ENCODE measurements around the gene FGF14. TPM values are rescaled to one million over a fixed set of nuclear protein-coding genes. Genes with fewer than 3 reads are reported as not detected.
"Not testable (repeated sequence)": the region's sequence is repeated elsewhere in the genome, so short reads cannot be mapped to it uniquely, and the experiment has no call there.

FGF14 gene
- total RNA-seq, 1 donor from 2014 or later = not detected

DNA sequence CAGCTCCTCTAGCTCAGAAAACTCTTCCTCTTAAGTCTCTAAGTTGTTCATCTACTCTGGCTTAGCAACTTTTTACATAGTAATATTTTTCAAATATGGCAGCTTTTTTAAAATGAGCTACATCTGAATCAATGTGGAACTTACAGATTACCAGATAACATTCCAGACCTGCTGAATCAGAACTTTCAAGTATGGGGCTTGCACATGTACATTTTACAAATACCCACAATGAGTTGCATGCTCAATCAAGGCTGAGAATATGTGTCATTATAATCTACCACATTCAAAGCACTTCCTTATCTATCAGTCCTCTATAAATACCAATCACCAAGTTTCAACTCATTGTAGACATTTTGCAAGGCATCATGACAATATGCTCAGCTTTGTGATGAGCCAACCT lies 383.1 kb downstream of the FGF14 start:
- no peaks in the 10 kb centered on the region for H3K36me3 Mint-ChIP-seq (ENCODE audit: low read depth)
- H3K27ac Mint-ChIP-seq = no peak overlapping the region
- H3K27me3 Mint-ChIP-seq = no peaks in the 10 kb centered on the region
- TF ChIP-seq, protein P1, sequence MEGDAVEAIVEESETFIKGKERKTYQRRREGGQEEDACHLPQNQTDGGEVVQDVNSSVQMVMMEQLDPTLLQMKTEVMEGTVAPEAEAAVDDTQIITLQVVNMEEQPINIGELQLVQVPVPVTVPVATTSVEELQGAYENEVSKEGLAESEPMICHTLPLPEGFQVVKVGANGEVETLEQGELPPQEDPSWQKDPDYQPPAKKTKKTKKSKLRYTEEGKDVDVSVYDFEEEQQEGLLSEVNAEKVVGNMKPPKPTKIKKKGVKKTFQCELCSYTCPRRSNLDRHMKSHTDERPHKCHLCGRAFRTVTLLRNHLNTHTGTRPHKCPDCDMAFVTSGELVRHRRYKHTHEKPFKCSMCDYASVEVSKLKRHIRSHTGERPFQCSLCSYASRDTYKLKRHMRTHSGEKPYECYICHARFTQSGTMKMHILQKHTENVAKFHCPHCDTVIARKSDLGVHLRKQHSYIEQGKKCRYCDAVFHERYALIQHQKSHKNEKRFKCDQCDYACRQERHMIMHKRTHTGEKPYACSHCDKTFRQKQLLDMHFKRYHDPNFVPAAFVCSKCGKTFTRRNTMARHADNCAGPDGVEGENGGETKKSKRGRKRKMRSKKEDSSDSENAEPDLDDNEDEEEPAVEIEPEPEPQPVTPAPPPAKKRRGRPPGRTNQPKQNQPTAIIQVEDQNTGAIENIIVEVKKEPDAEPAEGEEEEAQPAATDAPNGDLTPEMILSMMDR (IDR thresholded peaks at IDR 0.05) = no peak
- peaks cover 2% of the 10 kb centered on the region for H3K9me3 Mint-ChIP-seq
- H3K4me3 Mint-ChIP-seq = no peak overlapping the region
- H3K4me1 Mint-ChIP-seq = no peaks in the 10 kb centered on the region
- intact Hi-C loops (cut with micrococcal nuclease) = no loop called here
- ChIA-PET POLR2A (no interaction called here), CTCF (no interaction called here)
- DNase-seq (no peak), ATAC-seq (ENCODE audit: low read depth) (no peak)

DNA sequence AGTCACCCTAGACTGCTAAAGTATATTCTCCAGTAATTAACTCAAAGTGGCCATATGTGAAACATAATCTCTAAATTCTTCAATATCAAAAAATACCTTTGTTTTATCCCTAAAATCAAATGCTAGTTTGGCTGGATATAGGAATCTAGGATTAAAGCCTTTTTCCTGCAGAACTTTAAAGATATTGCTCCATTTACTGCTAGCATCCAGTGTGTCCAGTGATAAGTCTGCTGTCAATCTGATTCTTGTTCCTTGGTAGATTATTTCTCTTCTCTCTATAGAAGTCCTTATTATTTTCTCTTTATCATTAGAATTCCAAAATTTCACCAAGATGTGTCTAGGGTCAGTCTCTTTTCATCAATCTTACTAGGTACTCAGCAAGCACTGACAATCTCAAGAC lies 384.6 kb downstream of the FGF14 start:
- POLR2A ChIA-PET = no interaction called here
- ATAC-seq (ENCODE audit: low read depth) (no peak), DNase-seq (no peak)
- TF ChIP-seq, protein P1 (IDR thresholded peaks at IDR 0.05) = no peak
- CTCF ChIA-PET = no interaction called here
- Mint-ChIP-seq H3K9me3 (peaks cover 2% of the 10 kb centered on the region), H3K27ac (no peak overlapping the region), H3K4me1 (no peaks in the 10 kb centered on the region), H3K36me3 (ENCODE audit: low read depth) (no peaks in the 10 kb centered on the region), H3K27me3 (no peaks in the 10 kb centered on the region), H3K4me3 (no peak overlapping the region)
- intact Hi-C loops (cut with micrococcal nuclease) = no loop called here

DNA sequence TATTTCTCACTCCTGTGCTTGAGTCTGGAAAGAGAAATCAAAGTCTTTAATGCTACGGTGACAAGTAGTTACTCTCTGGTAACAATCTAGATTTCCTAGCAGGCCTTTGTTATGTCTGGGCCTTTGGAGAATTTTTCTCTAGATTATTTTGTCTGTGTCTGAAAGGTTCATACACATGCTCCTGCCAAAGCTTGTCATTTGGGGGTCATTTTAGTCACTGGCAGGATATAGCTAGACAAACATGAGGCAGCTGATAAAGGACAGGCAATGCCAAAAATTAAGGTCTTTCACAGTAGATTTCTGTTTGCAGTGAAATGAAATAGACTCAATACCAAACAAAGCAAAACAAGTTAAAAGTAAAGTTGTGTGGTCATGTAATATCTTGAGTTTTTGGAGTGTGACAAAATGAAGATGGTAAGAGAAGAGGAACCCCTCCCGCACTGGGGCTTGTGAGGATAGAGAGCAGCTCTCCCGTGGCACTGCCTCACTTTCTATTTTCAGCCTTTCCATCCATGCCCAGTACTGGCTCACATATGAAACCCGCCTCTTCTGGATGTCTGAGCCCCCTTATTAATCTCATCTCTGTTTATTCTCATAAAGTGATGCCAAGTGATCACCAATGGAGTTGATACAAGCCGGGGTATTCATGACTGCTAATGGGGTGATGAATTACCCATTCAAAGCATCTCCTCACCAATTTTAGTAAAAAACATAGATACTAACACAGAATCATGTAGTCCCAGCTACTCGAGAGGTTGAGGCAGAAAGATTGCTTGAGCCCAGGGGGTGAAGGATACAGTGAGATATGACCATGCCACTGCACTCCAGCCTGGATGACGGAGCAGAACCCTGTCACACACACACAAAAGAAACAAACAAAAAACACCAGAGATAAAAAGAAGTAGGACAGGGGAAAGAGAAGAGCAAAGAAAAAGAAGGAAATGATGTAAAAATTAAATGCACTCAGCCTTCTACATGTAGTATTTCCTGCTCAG lies 389.3 kb downstream of the FGF14 start:
- ATAC-seq (ENCODE audit: low read depth) (no peak), DNase-seq (no peak)
- H3K36me3 Mint-ChIP-seq (ENCODE audit: low read depth) = no peaks in the 10 kb centered on the region
- H3K27ac Mint-ChIP-seq = no peak overlapping the region
- ChIA-PET POLR2A (no interaction called here), CTCF (no interaction called here)
- no peaks in the 10 kb centered on the region for H3K4me1 Mint-ChIP-seq
- H3K4me3 Mint-ChIP-seq = no peak overlapping the region
- intact Hi-C loops (cut with micrococcal nuclease) = no loop called here
- TF ChIP-seq, protein P1 (IDR thresholded peaks at IDR 0.05) = no peak
- H3K9me3 Mint-ChIP-seq = peaks cover 2% of the 10 kb centered on the region
- H3K27me3 Mint-ChIP-seq = no peaks in the 10 kb centered on the region

DNA sequence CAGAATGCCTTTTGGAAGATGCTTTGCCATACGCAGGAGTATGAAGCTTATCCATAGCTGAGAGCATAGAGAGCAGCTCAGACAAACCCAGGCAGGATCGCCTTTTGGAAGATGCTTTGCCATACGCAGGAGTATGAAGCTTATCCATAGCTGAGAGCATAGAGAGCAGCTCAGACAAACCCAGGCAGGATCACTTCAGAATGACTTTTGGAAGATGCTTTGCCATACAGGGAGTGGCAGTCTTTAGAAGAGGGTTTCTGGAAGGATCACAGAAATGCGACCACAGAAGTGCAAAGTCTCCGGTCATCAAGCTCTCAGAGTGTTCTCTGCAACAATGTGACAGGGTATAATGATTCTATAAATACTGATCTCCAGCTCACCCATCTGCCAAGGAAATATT lies 390.4 kb downstream of the FGF14 start:
- POLR2A ChIA-PET; H3K27ac Mint-ChIP-seq; H3K9me3 Mint-ChIP-seq; ATAC-seq (ENCODE audit: low read depth); H3K4me1 Mint-ChIP-seq; H3K36me3 Mint-ChIP-seq (ENCODE audit: low read depth); intact Hi-C loops (cut with micrococcal nuclease); CTCF ChIA-PET; H3K27me3 Mint-ChIP-seq; H3K4me3 Mint-ChIP-seq; DNase-seq: not testable (repeated sequence)

DNA sequence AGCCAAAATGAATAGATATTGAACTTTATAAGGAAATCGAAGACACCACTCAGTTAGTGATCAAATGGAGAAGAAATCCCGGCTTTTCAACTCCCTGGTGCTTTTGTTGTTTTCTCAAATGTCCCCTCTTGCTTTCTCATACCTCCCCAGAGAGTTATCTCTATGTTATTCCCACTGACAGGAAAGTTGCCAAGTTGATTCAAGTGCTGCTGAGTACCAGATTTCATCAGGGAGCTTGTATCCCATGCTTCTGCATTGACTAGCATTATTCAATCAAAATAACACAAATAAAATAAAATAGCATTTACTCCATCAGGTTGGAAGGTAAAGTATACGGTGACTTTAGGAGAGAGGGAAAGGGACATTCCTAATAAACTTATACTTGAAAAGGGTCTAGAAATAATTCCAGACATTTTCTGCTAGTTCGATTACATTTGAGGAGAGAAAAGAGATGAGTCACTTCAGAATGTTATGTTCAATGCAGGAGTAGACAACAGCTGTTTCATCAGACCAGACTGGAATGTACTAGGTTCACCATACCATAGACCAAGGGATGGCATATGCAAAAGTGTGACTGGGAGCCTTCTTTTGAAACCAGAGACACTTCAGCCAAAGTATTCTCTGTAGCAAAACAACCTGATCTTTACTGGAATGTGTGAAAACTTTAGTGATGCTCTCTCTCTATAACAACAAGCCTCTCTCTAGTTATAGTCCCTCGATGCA lies 397.8 kb downstream of the FGF14 start:
- POLR2A ChIA-PET = no interaction called here
- CTCF ChIA-PET = no interaction called here
- intact Hi-C loops (cut with micrococcal nuclease) = no loop called here
- Mint-ChIP-seq H3K4me3 (no peak overlapping the region), H3K36me3 (ENCODE audit: low read depth) (no peaks in the 10 kb centered on the region), H3K9me3 (no peaks in the 10 kb centered on the region), H3K27me3 (no peaks in the 10 kb centered on the region), H3K4me1 (no peaks in the 10 kb centered on the region), H3K27ac (no peak overlapping the region)
- DNase-seq (no peak), ATAC-seq (ENCODE audit: low read depth) (no peak)
- TF ChIP-seq, protein P1 (IDR thresholded peaks at IDR 0.05) = no peak

Data from activated B cell treated with CpG ODN at 0.5 μM for 24 hours (primary cell).